ENCODE measurements around the gene SSBP3.

Gene SSBP3

GRCh38 chr1:54271341-54271740 lies 134.9 kb downstream of the SSBP3 start:
- H3K4me3 ChIP-seq (ENCODE audit: low read depth, low read length), result no peak overlapping the region
- TF ChIP-seq CTCF (IDR thresholded peaks at IDR 0.05; ENCODE audit: low read depth, low read length), result no peak

GRCh38 chr1:54270543-54270942 lies 135.7 kb downstream of the SSBP3 start:
- H3K4me3 ChIP-seq (ENCODE audit: low read depth, low read length), result no peak overlapping the region
- TF ChIP-seq CTCF (IDR thresholded peaks at IDR 0.05; ENCODE audit: low read depth, low read length), result no peak

GRCh38 chr1:54268762-54269297 lies 137.4 kb downstream of the SSBP3 start:
- TF ChIP-seq CTCF (IDR thresholded peaks at IDR 0.05; ENCODE audit: low read depth, low read length), result no peak
- H3K4me3 ChIP-seq (ENCODE audit: low read depth, low read length), result no peak overlapping the region

GRCh38 chr1:54267815-54268761 lies 138.1 kb downstream of the SSBP3 start:
- TF ChIP-seq CTCF (IDR thresholded peaks at IDR 0.05; ENCODE audit: low read depth, low read length), result no peak

GRCh38 chr1:54266908-54267307 lies 139.3 kb downstream of the SSBP3 start:
- H3K4me3 ChIP-seq (ENCODE audit: low read depth, low read length), result no peak overlapping the region
- TF ChIP-seq CTCF (IDR thresholded peaks at IDR 0.05; ENCODE audit: low read depth, low read length), result no peak

More at GRCh38 chr1:54267815-54268761, 138.1 kb downstream of the SSBP3 start:
- no peak overlapping the region for H3K4me3 ChIP-seq (ENCODE audit: low read depth, low read length)

- no peak for TF ChIP-seq CTCF (IDR thresholded peaks at IDR 0.05; ENCODE audit: low read depth, low read length)
- no peak overlapping the region for H3K4me3 ChIP-seq (ENCODE audit: low read depth, low read length)
Measured at GRCh38 chr1:54266195-54266594, 140.0 kb downstream of the SSBP3 start.

GRCh38 chr1:54265659-54266058 lies 140.5 kb downstream of the SSBP3 start:
- TF ChIP-seq CTCF (IDR thresholded peaks at IDR 0.05; ENCODE audit: low read depth, low read length), result no peak

More at GRCh38 chr1:54265659-54266058, 140.5 kb downstream of the SSBP3 start:
- H3K4me3 ChIP-seq (ENCODE audit: low read depth, low read length), result no peak overlapping the region
